8988T (cell line): Measurements from ENCODE around the gene PPIF.
"Not testable (repeated sequence)": the region's sequence is repeated elsewhere in the genome, so short reads cannot be mapped to it uniquely, and the experiment has no call there.

Experiments used
- DNase-seq: peaks from one replicate; pipeline ENCODE4 v3.0.0; 2011

The PPIF gene

GRCh38 chr10:79332610-79333315 lies 14.5 kb upstream of the PPIF start:
- not testable (repeated sequence) for DNase-seq

- DNase-seq: no peak
Measured at GRCh38 chr10:79333513-79333912, 13.8 kb upstream of the PPIF start.

GRCh38 chr10:79334573-79334972 lies 12.7 kb upstream of the PPIF start:
- no peak for DNase-seq

GRCh38 chr10:79335094-79335469 lies 12.2 kb upstream of the PPIF start:
- no peak for DNase-seq

- no peak for DNase-seq
Measured at GRCh38 chr10:79335470-79336235, 11.6 kb upstream of the PPIF start.

- DNase-seq: no peak
Measured at GRCh38 chr10:79336276-79336675, 11.0 kb upstream of the PPIF start.

- DNase-seq: no peak
Measured at GRCh38 chr10:79336739-79337138, 10.5 kb upstream of the PPIF start.

- not testable (repeated sequence) for DNase-seq
Measured at GRCh38 chr10:79337783-79338469, 9.3 kb upstream of the PPIF start.

- DNase-seq: no peak
Measured at GRCh38 chr10:79339266-79339665, 8.0 kb upstream of the PPIF start.

GRCh38 chr10:79340646-79341244 lies 6.5 kb upstream of the PPIF start:
- DNase-seq: no peak

- DNase-seq: no peak
Measured at GRCh38 chr10:79342295-79342761, 4.9 kb upstream of the PPIF start.

GRCh38 chr10:79342811-79343561 lies 4.3 kb upstream of the PPIF start:
- no peak for DNase-seq

- no peak for DNase-seq
Measured at GRCh38 chr10:79344502-79345195, 2.6 kb upstream of the PPIF start.

GRCh38 chr10:79345241-79346011 lies 1.8 kb upstream of the PPIF start:
- peak; percentile 1 for DNase-seq

- DNase-seq: no peak
Measured at GRCh38 chr10:79346012-79346340, 1.3 kb upstream of the PPIF start.

GRCh38 chr10:79346388-79347225 lies 662 bp upstream of the PPIF start:
- peak; percentile 1 for DNase-seq

GRCh38 chr10:79347894-79348639 lies 798 bp downstream of the PPIF start:
- DNase-seq: peak; percentile 48

GRCh38 chr10:79348640-79348988 lies 1.3 kb downstream of the PPIF start:
- no peak for DNase-seq

GRCh38 chr10:79349072-79349491 lies 1.8 kb downstream of the PPIF start:
- DNase-seq: no peak
